Small intestine (tissue), 7 donors: Measurements from ENCODE around the gene TMPRSS3. TPM values are rescaled to one million over a fixed set of nuclear protein-coding genes. Genes with fewer than 3 reads are reported as not detected.

Experiments used
- DNase-seq, 2 donors: peaks; one replicate each; pipeline versions ENCODE4 v3.0.0 to v3.0.0-alpha.2; 2013
- FAIRE-seq: peaks from 2 replicates; lab custom pipeline; 2012; peaks lifted over from hg19 to GRCh38; lab: Jason Lieb, UNC
- H3K27ac ChIP-seq, 3 donors: one replicate each; pipeline ENCODE4 v1.5.1; 2013; ENCODE audit warnings: low read length in 2 of 3, mild to moderate bottlenecking in 2 of 3, control low read depth in 1 of 3, inconsistent platforms in 1 of 3, low read depth in 1 of 3, moderate library complexity in 1 of 3
- H3K27me3 ChIP-seq, 3 donors: one replicate each; pipeline ENCODE4 v1.6.1; 2013; ENCODE audit warnings: low read length in 3 of 3, inconsistent platforms in 1 of 3; ENCODE audit not compliant: control insufficient read depth in 3 of 3, insufficient read depth in 3 of 3
- H3K36me3 ChIP-seq, 3 donors: one replicate each; pipeline ENCODE4 v1.6.1; 2013; ENCODE audit warnings: low read length in 3 of 3, inconsistent platforms in 1 of 3, low read depth in 1 of 3, mild to moderate bottlenecking in 1 of 3, moderate library complexity in 1 of 3; ENCODE audit not compliant: control insufficient read depth in 3 of 3, insufficient read depth in 2 of 3
- H3K4me1 ChIP-seq, 3 donors: one replicate each; pipeline ENCODE4 v1.6.1; 2013; ENCODE audit warnings: low read length in 2 of 3, inconsistent platforms in 1 of 3, low read depth in 1 of 3, mild to moderate bottlenecking in 1 of 3, moderate library complexity in 1 of 3; ENCODE audit not compliant: control insufficient read depth in 3 of 3, insufficient read depth in 2 of 3
- H3K4me3 ChIP-seq, 3 donors: one replicate each; pipeline ENCODE4 v1.5.1; 2013; ENCODE audit warnings: low read length in 3 of 3, control low read depth in 1 of 3, inconsistent platforms in 1 of 3, low read depth in 1 of 3, mild to moderate bottlenecking in 1 of 3, moderate library complexity in 1 of 3
- H3K9me3 ChIP-seq, 2 donors: one replicate each; pipeline ENCODE4 v1.6.1; 2013; ENCODE audit warnings: low read depth in 1 of 2, low read length in 1 of 2; ENCODE audit not compliant: control insufficient read depth in 2 of 2, insufficient read depth in 1 of 2
- WGBS, 3 donors: extraction: QIAGEN DNeasy Blood & Tissue Kit; methylation state at CpG; one replicate each; pipeline ENCODE4 v1.1.7; 2013; 5-methylcytosine and 5-hydroxymethylcytosine counted together
- polyA plus RNA-seq, 4 donors: library from polyadenylated mRNA; stranded (reverse) in 3 of 4; unstranded in 1 of 4; fragments of 200-250 nt in 3 of 4; fragments of 120-200 nt in 1 of 4; gene quantifications; one replicate each; pipeline versions ENCODE4 v1.2.1 to v1.2.3, GENCODE V29; 2013
- donor health status: healthy with polysubstance abuse.
- donor health status: control.
- donor health status: control.
- donor health status: Bipolar disorder and iron deficiency.
- donor health status: healthy.

Gene TMPRSS3
- polyA plus RNA-seq, 4 donors, result 1.1 to 9.2 (median 2.6) TPM

DNA sequence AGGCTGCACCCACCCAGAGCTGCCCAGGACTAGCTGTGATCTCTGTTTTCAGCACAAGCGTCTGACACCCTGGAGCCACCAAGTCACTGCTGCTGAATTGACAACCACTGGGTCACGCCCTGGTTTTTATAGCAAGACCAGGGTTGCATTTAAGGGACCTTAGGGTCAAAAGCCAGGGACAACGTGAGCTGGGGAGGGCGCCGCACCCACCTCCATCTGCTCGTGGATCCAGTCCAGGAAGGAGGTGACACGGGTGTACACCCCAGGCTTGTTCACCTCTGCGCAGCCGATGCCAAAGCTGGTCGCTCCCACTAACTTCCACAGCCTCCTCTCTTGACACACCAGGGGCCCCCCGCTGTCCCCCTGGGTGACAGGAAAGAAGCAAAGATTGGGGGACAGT is 20.3 kb downstream of the TMPRSS3 start:
- 30 to 59% (median 57%) methylated on average over 11 of the region's 11 CpGs for WGBS, 3 donors
- FAIRE-seq (no peak), DNase-seq (peak in 1 of 2 donors; percentile 73)
- Histone ChIP-seq H3K4me1 (peaks cover 0 to 14% (median 0%) of the 10 kb centered on the region in 3 donors), H3K27me3 (no peaks in the 10 kb centered on the region), H3K9me3 (no peaks in the 10 kb centered on the region), H3K36me3 (peaks cover 0 to 19% (median 0%) of the 10 kb centered on the region in 3 donors), H3K4me3 (no peak overlapping the region), H3K27ac (no peak overlapping the region)

GRCh38 chr21:42374864-42375499 is 20.9 kb downstream of the TMPRSS3 start:
- DNase-seq (no peak), FAIRE-seq (no peak)
- Histone ChIP-seq H3K27me3 (no peaks in the 10 kb centered on the region), H3K27ac (no peak overlapping the region), H3K9me3 (no peaks in the 10 kb centered on the region), H3K36me3 (peaks cover 0 to 15% (median 0%) of the 10 kb centered on the region in 3 donors), H3K4me1 (peaks cover 0 to 14% (median 0%) of the 10 kb centered on the region in 3 donors), H3K4me3 (no peak overlapping the region)
- 45 to 73% (median 60%) methylated on average over 21 to 23 of the region's 23 CpGs for WGBS, 3 donors

DNA sequence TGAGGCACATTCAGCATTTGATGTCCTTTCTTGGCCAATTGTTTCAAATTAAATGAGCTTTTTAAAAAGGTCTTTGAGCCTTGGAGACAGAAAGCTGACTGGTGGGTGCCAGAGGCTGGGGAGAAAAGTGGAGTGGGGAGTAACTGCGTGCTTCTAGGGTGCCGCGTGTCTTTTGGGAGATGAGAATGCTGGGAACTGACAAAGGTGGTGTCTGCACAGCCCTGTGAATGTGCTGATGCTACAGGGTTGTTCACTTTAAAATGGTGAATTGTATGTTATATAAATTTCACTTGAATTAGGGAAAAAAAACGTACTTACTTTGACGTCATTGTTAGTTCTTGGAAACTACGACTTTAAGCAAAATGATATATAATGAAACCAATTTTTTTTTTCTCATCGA is 21.4 kb downstream of the TMPRSS3 start:
- FAIRE-seq (no peak), DNase-seq (no peak)
- no peak overlapping the region for H3K4me3 ChIP-seq
- no peaks in the 10 kb centered on the region for H3K9me3 ChIP-seq
- no peak overlapping the region for H3K27ac ChIP-seq
- H3K27me3 ChIP-seq, result no peaks in the 10 kb centered on the region
- H3K36me3 ChIP-seq, result peaks cover 0 to 12% (median 0%) of the 10 kb centered on the region in 3 donors
- 73 to 89% (median 81%) methylated on average over 7 of the region's 7 CpGs for WGBS, 3 donors
- peaks cover 0 to 14% (median 0%) of the 10 kb centered on the region in 3 donors for H3K4me1 ChIP-seq

- H3K36me3 ChIP-seq, result peaks cover 0 to 12% (median 0%) of the 10 kb centered on the region in 3 donors
- H3K27ac ChIP-seq, result no peak overlapping the region
- no peaks in the 10 kb centered on the region for H3K27me3 ChIP-seq
- DNase-seq (no peak), FAIRE-seq (no peak)
- WGBS, 3 donors, result 79 to 82% (median 80%) methylated on average over 16 of the region's 16 CpGs
- H3K4me1 ChIP-seq, result peaks cover 0 to 14% (median 0%) of the 10 kb centered on the region in 3 donors
- no peaks in the 10 kb centered on the region for H3K9me3 ChIP-seq
- no peak overlapping the region for H3K4me3 ChIP-seq
Measured at GRCh38 chr21:42373908-42374455, 21.9 kb downstream of the TMPRSS3 start.

GRCh38 chr21:42373196-42373907 is 22.5 kb downstream of the TMPRSS3 start:
- Histone ChIP-seq H3K4me3 (no peak overlapping the region), H3K27me3 (no peaks in the 10 kb centered on the region), H3K9me3 (no peaks in the 10 kb centered on the region), H3K36me3 (peaks cover 0 to 12% (median 0%) of the 10 kb centered on the region in 3 donors), H3K4me1 (peaks cover 0 to 14% (median 0%) of the 10 kb centered on the region in 3 donors), H3K27ac (no peak overlapping the region)
- DNase-seq (no peak), FAIRE-seq (no peak)
- WGBS, 3 donors, result 71 to 83% (median 76%) methylated on average over 25 of the region's 25 CpGs

- FAIRE-seq (no peak), DNase-seq (no peak)
- Histone ChIP-seq H3K27ac (no peak overlapping the region), H3K9me3 (no peaks in the 10 kb centered on the region), H3K4me1 (peaks cover 0 to 29% (median 0%) of the 10 kb centered on the region in 3 donors), H3K27me3 (no peaks in the 10 kb centered on the region), H3K36me3 (peaks cover 0 to 10% (median 0%) of the 10 kb centered on the region in 3 donors), H3K4me3 (no peak overlapping the region)
- WGBS, 3 donors, result 82 to 87% (median 86%) methylated on average over 18 of the region's 18 CpGs
Measured at GRCh38 chr21:42370894-42371654, 24.8 kb downstream of the TMPRSS3 start.

GRCh38 chr21:42369821-42370220 is 26.0 kb downstream of the TMPRSS3 start:
- Histone ChIP-seq H3K4me3 (no peak overlapping the region), H3K36me3 (peaks cover 0 to 10% (median 0%) of the 10 kb centered on the region in 3 donors), H3K9me3 (no peaks in the 10 kb centered on the region), H3K4me1 (peaks cover 0 to 23% (median 0%) of the 10 kb centered on the region in 3 donors), H3K27me3 (no peaks in the 10 kb centered on the region), H3K27ac (no peak overlapping the region)
- FAIRE-seq (no peak), DNase-seq (no peak)
- 76 to 87% (median 81%) methylated on average over 16 of the region's 16 CpGs for WGBS, 3 donors
